A673 (cell line): ENCODE measurements around the gene ERMN. TPM values are rescaled to one million over a fixed set of nuclear protein-coding genes. Genes with fewer than 3 reads are reported as not detected.

Source experiments
- BruUV-seq: library from RNA; stranded (reverse); fragments of 400-500 nt; replicated peaks from 2 replicates; lab custom pipeline; 2021; lab: Mats Ljungman, UMichigan
- CTCF ChIA-PET: fragments of 300-600 bp; sonication (Branson Sonifier 250); formaldehyde crosslinking; loops from one replicate; lab custom pipeline; 2022; ENCODE audit warnings: antibody characterized with exemption; lab: Charles Lee
- POLR2A ChIA-PET: fragments of 300-600 bp; sonication (Branson Sonifier 250); formaldehyde crosslinking; loops from one replicate; lab custom pipeline; 2022; ENCODE audit warnings: antibody characterized with exemption; ENCODE audit not compliant: low non-redundant PET; lab: Charles Lee
- DNase-seq: peaks from one replicate; pipeline ENCODE4 v3.0.0-alpha.2; 2015; ENCODE audit warnings: low spot score
- H3K27ac ChIP-seq: fragments of 200-600 bp; sonication (generic); 2 replicates; pipeline ENCODE4 v1.5.1; 2016; ENCODE audit warnings: mixed run types, low read depth, mild to moderate bottlenecking, mixed read lengths, antibody characterized with exemption, low read length; ENCODE audit not compliant: poor library complexity, severe bottlenecking
- H3K27me3 ChIP-seq: fragments of 200-600 bp; sonication (generic); replicated peaks from 2 replicates; pipeline ENCODE4 v1.6.1; 2017; ENCODE audit warnings: mixed run types, low read depth, mild to moderate bottlenecking, mixed read lengths, antibody characterized with exemption, low read length; ENCODE audit not compliant: insufficient read depth, poor library complexity
- H3K36me3 ChIP-seq: fragments of 200-600 bp; sonication (generic); 2 replicates; pipeline ENCODE4 v1.6.1; 2016; ENCODE audit warnings: mixed run types, mild to moderate bottlenecking, mixed read lengths, antibody characterized with exemption, low read length; ENCODE audit not compliant: insufficient read depth, poor library complexity, severe bottlenecking
- H3K4me1 ChIP-seq: fragments of 200-600 bp; sonication (generic); 2 replicates; pipeline ENCODE4 v1.6.1; 2017; ENCODE audit warnings: mixed run types, mild to moderate bottlenecking, mixed read lengths, antibody characterized with exemption, low read length; ENCODE audit not compliant: insufficient read depth, poor library complexity, severe bottlenecking
- H3K4me3 ChIP-seq: fragments of 200-600 bp; sonication (generic); 2 replicates; pipeline ENCODE4 v1.5.1; 2016; ENCODE audit warnings: low read depth, mixed run types, mild to moderate bottlenecking, mixed read lengths, low read length; ENCODE audit not compliant: poor library complexity, severe bottlenecking
- H3K9me3 ChIP-seq: fragments of 200-600 bp; sonication (generic); 2 replicates; pipeline ENCODE4 v1.6.1; 2016; ENCODE audit warnings: mixed run types, low read depth, mild to moderate bottlenecking, mixed read lengths, antibody characterized with exemption, low read length; ENCODE audit not compliant: poor library complexity, severe bottlenecking
- EZH2 ChIP-seq: fragments of 200-600 bp; sonication (generic); IDR thresholded peaks from 2 replicates; pipeline ENCODE4 v1.6.1; 2017; ENCODE audit warnings: borderline replicate concordance, low read depth, mild to moderate bottlenecking, mixed read lengths, antibody characterized with exemption, low read length; ENCODE audit not compliant: poor library complexity, severe bottlenecking
- intact Hi-C: fragments of 100-400 bp; cut with micrococcal nuclease; formaldehyde crosslinking; loops from one replicate; pipeline ENCODE4 v1.10.0; 2022; ENCODE audit not compliant: unreplicated experiment
- total RNA-seq: library from RNA; stranded (reverse); gene quantifications from 2 replicates; pipeline ENCODE4 v1.2.3, GENCODE V29; 2021
- TF ChIP-seq, protein P1 (sequence below): fragments of 300-800, 200-600 bp; sonication (generic); conservative IDR thresholded peaks from 2 replicates; pipeline ENCODE4 v1.5.1; 2017; ENCODE audit warnings: low read depth, mild to moderate bottlenecking, antibody characterized with exemption, low read length, moderate library complexity, mixed read lengths

Gene ERMN
- total RNA-seq, 1 experiment from 2014 or later = not detected

DNA sequence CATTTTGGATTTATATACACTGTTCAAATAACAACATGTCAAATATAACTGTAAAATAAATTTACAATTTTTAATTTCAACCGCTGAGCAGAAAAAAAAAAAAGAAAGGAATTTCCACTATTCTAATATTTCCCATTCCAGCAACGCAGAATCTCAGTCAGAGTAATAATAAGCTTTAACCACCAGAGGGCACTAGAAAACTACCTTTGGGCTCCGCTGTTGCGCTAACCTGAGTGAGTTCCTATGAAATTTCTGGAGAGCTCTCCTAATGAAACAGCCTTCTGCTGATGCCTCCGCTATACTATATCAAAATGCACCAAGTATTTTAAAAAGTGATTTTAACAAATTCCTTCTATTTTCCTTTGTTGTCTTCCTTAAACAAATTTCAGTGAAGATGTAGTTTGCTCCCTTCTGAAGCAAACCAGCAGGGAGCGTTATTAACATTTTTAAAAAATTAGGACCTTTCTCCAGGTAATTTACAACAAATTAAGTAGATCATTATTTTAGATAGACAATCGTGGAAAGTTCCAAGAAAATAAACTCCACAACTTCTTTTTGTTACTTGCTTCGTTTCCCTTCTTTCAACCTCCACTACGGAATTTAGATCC is 23.0 kb downstream of the ERMN start:
- POLR2A ChIA-PET = interaction anchor here (0.7 to 0.9 kb wide), 2 partner anchors 177 to 614 kb away, joined by 3 to 7 read pairs; no protein-coding TSS in a partner anchor
- peaks cover 48% of the 10 kb centered on the region for H3K27me3 ChIP-seq
- no TSS peak for BruUV-seq
- TF ChIP-seq, protein P1, sequence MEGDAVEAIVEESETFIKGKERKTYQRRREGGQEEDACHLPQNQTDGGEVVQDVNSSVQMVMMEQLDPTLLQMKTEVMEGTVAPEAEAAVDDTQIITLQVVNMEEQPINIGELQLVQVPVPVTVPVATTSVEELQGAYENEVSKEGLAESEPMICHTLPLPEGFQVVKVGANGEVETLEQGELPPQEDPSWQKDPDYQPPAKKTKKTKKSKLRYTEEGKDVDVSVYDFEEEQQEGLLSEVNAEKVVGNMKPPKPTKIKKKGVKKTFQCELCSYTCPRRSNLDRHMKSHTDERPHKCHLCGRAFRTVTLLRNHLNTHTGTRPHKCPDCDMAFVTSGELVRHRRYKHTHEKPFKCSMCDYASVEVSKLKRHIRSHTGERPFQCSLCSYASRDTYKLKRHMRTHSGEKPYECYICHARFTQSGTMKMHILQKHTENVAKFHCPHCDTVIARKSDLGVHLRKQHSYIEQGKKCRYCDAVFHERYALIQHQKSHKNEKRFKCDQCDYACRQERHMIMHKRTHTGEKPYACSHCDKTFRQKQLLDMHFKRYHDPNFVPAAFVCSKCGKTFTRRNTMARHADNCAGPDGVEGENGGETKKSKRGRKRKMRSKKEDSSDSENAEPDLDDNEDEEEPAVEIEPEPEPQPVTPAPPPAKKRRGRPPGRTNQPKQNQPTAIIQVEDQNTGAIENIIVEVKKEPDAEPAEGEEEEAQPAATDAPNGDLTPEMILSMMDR = peak; percentile 81
- TF ChIP-seq EZH2 = no peak
- no peak overlapping the region for H3K27ac ChIP-seq
- peak; percentile 70 for DNase-seq
- H3K9me3 ChIP-seq = no peaks in the 10 kb centered on the region
- intact Hi-C loops = loop anchor here (1.0 to 10.0 kb wide), 2 partner anchors 34 to 472 kb away; no protein-coding TSS in a partner anchor
- no peaks in the 10 kb centered on the region for H3K36me3 ChIP-seq
- no peak overlapping the region for H3K4me3 ChIP-seq
- no peaks in the 10 kb centered on the region for H3K4me1 ChIP-seq
- CTCF ChIA-PET = interaction anchor here (0.6 to 2.0 kb wide), 9 partner anchors 17 to 700 kb away, joined by 3 to 12 read pairs (median 4); no protein-coding TSS in a partner anchor

DNA sequence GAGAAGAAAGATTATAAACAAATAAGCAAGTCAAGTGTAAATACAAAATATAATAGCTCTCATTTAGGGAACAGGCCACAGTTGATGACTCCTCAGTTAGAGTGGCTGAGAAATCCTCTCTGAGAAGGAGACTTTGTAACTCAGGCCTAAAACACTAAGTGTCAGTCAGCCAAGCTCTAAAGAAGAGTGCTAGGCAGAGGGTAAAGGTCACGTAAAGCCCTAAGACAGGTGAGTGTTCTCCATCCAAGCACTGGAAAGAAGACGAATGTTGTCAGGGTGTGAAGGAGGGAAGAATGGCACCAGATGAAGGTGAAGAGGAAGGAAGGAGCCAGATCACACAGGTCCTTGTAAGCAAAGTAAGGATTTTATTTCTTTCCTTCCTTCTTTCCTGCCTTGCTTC is 24.3 kb downstream of the ERMN start:
- no peak overlapping the region for H3K27ac ChIP-seq
- ChIA-PET CTCF (interaction anchor here (2.0 kb wide), 1 partner anchor 26 kb away, joined by 12 read pairs; no protein-coding TSS in a partner anchor), POLR2A (interaction anchor here (0.9 kb wide), 1 partner anchor 615 kb away, joined by 3 read pairs; no protein-coding TSS in a partner anchor)
- H3K9me3 ChIP-seq = no peaks in the 10 kb centered on the region
- intact Hi-C loops = loop anchor here (10.0 kb wide), 1 partner anchor 473 kb away; no protein-coding TSS in a partner anchor
- BruUV-seq = no TSS peak
- no peaks in the 10 kb centered on the region for H3K4me1 ChIP-seq
- H3K4me3 ChIP-seq = no peak overlapping the region
- H3K36me3 ChIP-seq = no peaks in the 10 kb centered on the region
- no peak for DNase-seq
- H3K27me3 ChIP-seq = peaks cover 50% of the 10 kb centered on the region
- TF ChIP-seq EZH2 = no peak
- TF ChIP-seq, protein P1 = no peak

DNA sequence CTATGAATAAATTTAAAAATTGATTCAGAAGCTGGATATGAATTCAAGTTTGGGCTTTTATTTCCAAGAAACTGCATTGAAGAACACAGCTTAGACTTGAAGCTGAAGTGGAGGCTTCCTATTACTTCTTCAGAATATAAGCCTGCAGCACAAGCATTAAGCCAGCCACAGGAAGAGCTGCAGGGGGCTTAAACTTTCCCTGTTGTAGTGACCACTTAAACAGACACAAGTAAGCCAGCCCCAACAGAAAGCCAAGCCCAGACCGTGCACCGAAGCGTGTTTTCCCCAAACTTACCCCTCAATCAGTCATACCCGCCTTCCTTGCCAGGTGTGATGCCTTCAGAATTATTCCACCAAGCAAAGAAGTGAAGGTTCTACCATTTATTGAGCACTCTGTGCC is 28.7 kb downstream of the ERMN start:
- no peaks in the 10 kb centered on the region for H3K9me3 ChIP-seq
- no peak overlapping the region for H3K27ac ChIP-seq
- H3K27me3 ChIP-seq = peaks cover 18% of the 10 kb centered on the region
- intact Hi-C loops = no loop called here
- BruUV-seq = no TSS peak
- H3K4me3 ChIP-seq = no peak overlapping the region
- ChIA-PET POLR2A (no interaction called here), CTCF (no interaction called here)
- no peak for DNase-seq
- H3K4me1 ChIP-seq = no peaks in the 10 kb centered on the region
- no peaks in the 10 kb centered on the region for H3K36me3 ChIP-seq
- TF ChIP-seq, protein P1 = no peak
- TF ChIP-seq EZH2 = no peak
